SK-N-SH (cell line): ENCODE data around the gene OTUD5.

Experiments used
- EP300 ChIP-seq, 2 experiments: IDR thresholded peaks; 2 replicates each; pipeline versions ENCODE4 v1.4.0 to v1.6.1; 2012; ENCODE audit warnings: borderline replicate concordance in 1 of 2, low read depth in 1 of 2, low read length in 1 of 2
- JUND ChIP-seq: IDR thresholded peaks from 2 replicates; pipeline ENCODE4 v1.4.0; 2012
- TCF12 ChIP-seq: IDR thresholded peaks from 2 replicates; pipeline ENCODE4 v1.4.0; 2012
- USF2 ChIP-seq: fragments of 150-350 bp; IDR thresholded peaks from 2 replicates; pipeline ENCODE4 v1.6.1; 2017; ENCODE audit warnings: antibody characterized with exemption, low read length, low read depth, borderline replicate concordance
- TF ChIP-seq, protein P1 (sequence below): fragments of 200-600 bp; sonication (generic); IDR thresholded peaks from 2 replicates; pipeline ENCODE4 v1.6.1; 2017; ENCODE audit warnings: antibody characterized with exemption, mild to moderate bottlenecking, moderate library complexity

DNA sequence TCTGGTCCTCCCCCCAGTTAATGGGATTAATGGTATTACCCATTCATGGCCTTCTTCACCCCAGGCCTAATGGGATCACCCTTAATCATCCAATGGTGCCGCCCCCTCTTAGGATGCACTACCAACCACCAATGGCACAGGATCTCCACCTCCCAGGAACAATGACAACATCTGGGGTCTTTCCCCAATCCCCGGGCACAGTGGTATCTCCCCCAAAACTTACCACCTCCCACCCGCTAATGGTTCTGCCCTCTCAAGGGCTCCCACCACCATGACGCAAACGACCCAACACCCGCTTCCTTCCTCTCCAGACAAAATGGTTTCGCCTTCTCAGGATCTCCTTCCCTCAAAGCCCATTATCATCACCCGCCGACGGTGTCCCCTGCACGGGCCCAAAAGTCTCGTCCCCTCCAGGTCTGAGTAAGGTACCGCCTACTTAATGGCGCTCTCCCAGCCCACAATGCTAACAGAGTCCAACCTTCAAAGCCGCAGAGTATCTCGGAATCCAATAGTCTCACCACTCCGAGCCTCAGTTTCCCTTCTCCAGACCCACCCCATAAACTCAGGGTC, 44.2 kb upstream of the OTUD5 start:
- TF ChIP-seq EP300 (IDR thresholded peaks at IDR 0.05; ENCODE audit: borderline replicate concordance in 1 of 2, low read depth in 1 of 2, low read length in 1 of 2) (no peak), TCF12 (no peak), JUND (no peak), USF2 (no peak)
- TF ChIP-seq, protein P1, sequence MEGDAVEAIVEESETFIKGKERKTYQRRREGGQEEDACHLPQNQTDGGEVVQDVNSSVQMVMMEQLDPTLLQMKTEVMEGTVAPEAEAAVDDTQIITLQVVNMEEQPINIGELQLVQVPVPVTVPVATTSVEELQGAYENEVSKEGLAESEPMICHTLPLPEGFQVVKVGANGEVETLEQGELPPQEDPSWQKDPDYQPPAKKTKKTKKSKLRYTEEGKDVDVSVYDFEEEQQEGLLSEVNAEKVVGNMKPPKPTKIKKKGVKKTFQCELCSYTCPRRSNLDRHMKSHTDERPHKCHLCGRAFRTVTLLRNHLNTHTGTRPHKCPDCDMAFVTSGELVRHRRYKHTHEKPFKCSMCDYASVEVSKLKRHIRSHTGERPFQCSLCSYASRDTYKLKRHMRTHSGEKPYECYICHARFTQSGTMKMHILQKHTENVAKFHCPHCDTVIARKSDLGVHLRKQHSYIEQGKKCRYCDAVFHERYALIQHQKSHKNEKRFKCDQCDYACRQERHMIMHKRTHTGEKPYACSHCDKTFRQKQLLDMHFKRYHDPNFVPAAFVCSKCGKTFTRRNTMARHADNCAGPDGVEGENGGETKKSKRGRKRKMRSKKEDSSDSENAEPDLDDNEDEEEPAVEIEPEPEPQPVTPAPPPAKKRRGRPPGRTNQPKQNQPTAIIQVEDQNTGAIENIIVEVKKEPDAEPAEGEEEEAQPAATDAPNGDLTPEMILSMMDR: no peak
